Measurements from ENCODE around the gene CFAP20. TPM values are rescaled to one million over a fixed set of nuclear protein-coding genes. Genes with fewer than 3 reads are reported as not detected.

Gene CFAP20
- total RNA-seq, 1 experiment from 2014 or later, result 129 TPM

DNA sequence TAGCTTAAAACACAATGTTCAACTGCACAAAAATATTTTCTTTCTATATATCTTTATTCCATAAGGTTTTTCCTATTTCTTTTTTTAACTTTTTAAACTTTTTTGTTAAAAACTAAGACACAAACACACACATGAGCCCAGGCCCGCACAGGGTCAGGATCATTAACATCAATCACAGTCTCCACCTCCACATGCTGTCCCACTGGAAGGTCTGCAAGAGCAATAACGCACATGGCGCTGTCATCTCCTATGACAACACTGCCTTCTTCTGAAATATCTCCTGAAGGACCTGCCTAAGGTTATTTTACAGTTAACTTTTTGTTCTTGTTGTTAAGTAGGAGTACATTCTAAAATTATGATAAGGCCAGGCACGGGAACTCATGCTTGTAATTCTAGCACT lies 4.1 kb downstream of the CFAP20 start:
- DNase-seq (ENCODE audit: low spot score), result no peak

DNA sequence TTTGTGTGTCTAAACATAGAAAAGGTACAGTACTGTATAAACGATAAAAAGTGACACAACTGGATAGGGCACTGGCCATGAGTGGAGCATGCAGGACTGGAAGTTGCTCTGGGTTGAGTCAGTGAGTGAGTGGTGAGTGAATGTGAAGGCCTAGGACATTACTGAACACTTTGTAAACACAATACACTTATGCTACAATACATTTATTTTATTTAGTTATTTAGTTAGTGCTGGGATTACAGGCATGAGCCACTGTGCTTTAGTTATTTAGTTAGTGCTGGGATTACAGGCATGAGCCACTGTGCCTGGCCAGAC lies 4.6 kb downstream of the CFAP20 start:
- DNase-seq (ENCODE audit: low spot score), result no peak

DNA sequence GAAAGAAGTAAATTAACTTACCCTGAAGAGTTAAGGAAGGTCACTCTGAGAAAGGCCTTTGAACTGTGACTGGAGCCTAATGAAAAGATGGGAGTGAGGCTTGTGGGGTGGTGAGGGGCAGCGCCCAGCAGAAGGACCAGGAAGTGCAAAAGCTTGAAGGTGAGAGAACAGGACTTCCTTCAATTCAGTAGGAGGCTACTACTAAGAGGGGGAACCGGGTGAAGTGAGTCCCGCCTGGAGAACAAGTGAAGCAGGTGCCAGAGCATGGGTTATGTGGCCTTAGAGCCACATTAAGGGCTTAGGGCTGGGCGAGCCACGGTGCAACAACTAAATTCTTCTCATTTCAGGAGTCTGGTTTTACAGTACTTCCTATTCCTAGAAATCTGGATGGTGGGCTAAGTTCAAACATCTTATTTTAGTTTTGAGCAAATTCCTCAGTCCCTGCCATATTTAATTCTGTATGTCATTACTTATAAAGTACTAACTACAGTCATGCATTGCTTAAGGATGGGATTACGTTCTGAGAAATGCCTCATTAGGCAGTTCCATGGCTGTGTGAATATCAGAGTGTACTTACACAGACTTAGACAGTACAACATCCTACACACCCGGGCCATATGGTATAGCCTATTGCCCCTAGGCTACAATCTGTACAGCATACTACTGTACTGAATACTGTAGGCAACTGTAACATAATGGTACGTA lies 5.1 kb downstream of the CFAP20 start:
- no peak for DNase-seq (ENCODE audit: low spot score)

DNA sequence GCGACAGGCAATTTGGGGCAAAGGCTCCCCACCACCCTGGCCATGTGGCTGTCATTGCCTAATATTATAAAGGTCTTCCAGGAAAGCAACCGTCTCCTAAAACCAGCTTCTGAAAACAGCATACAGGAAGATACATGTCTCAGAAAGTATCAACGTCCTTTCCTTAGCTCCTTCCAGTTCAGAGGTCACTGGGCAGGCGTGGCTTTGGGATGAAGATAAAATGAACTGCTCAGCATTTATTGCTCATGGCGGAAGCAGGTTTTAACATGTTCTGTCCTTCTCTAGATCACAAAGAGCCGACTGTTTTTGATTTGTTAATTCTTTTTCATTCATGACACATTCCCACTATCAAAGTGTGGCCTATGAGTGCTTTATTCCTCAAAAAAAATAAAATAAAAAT lies 8.0 kb downstream of the CFAP20 start:
- DNase-seq (ENCODE audit: low spot score), result no peak

DNA sequence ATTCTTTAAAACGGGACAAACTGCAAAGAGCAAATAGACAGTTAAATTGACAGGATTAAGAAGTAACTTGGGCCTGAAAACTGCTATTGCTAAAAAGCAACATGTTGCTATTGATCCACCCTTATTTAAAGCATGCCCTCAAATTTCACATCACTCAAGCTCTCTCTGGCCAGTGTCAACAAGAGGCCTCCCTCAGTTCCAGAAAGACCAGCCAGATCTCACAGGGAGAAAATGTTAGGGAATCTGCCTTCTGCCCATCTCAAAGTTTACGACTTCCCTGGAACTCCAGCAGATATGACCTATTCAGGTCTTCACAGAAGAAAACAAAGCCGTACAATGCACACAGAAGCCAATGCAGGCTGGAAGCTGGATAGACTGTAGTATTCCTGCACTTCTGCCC lies 8.9 kb downstream of the CFAP20 start:
- no peak for DNase-seq (ENCODE audit: low spot score)

DNA sequence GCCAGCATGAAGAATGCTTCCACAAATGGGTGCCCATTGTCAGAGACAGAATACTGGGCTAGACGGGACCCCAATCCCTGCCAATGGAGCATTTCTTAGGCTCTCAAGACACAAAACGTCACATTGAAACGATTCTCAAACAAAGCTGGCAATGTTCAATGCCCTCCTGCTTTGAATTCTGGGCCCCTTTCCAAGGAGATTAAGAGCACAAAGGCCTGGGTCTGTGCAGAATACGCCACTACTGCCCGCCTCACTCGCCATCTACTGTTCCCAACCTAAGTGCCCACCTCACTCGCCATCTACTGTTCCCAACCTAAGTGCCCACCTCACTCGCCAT lies 9.7 kb downstream of the CFAP20 start:
- no peak for DNase-seq (ENCODE audit: low spot score)

DNA sequence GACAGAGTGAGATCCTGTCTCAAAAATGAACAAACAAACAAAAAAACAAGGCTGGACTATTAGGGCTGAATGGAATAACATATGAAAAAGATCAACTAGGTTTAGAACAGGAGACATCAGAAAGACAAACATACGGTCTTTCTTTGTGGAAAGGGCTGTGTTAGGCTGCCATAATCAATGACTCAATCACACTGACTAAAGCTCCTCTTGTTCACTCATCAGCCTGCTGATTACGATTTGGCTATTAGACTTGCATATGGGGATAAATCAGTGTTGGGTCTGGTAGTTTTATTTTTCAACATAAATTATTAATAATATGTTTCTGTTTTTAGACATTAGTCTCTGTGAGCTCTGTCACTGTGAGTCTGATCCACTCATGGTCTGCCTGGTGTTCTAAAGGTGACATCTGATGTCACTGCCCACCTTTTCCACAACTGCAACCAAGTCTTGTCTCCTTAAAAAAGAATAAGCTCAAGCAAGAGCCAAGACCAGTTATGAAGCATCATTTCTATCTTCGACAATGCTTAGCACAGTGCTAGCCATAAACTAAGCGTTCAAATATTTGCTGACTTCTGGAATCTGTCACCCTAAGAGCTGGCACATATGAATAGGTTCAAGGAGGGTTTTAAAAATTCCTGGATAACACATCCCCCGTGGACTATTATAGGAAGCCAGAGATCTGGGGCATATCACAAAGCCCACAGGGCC lies 10.2 kb downstream of the CFAP20 start:
- no peak for DNase-seq (ENCODE audit: low spot score)

DNA sequence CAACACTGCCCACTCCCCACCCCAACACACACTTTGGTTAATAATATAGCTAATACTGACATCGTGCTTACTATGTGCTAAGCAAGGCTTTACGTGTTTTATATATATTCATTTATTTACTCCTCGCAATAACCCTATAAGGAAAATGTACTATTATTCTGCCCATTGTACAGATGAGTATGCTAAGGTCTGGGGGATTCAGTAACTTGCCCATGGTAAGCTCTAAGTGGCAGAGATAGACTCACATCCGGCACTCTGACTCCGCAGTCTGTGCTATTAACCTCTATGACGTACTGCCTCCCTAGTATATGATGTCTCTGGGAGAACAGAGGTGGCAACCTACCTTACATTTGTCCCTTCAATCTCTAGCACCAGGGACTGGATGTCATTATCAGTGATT lies 12.7 kb downstream of the CFAP20 start:
- no peak for DNase-seq (ENCODE audit: low spot score)

DNA sequence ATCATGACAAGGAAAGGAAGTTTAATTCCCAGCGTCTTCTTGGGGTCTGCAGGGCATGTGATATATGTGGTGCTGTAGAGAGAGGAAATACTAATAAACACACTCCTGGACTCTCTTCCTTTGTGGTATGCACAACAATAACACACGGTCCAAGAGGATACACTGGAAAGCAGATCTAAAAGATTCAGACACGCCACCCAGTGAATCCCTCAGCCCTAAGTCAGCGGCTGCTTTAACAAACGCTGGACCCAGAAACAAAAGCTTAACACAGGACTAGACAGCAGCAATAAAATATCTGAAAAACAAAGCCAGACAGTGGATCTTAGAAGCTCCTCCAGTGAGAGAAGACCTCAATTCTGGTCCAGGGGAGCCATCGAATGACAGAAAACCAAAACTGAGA lies 13.1 kb downstream of the CFAP20 start:
- no peak for DNase-seq (ENCODE audit: low spot score)

DNA sequence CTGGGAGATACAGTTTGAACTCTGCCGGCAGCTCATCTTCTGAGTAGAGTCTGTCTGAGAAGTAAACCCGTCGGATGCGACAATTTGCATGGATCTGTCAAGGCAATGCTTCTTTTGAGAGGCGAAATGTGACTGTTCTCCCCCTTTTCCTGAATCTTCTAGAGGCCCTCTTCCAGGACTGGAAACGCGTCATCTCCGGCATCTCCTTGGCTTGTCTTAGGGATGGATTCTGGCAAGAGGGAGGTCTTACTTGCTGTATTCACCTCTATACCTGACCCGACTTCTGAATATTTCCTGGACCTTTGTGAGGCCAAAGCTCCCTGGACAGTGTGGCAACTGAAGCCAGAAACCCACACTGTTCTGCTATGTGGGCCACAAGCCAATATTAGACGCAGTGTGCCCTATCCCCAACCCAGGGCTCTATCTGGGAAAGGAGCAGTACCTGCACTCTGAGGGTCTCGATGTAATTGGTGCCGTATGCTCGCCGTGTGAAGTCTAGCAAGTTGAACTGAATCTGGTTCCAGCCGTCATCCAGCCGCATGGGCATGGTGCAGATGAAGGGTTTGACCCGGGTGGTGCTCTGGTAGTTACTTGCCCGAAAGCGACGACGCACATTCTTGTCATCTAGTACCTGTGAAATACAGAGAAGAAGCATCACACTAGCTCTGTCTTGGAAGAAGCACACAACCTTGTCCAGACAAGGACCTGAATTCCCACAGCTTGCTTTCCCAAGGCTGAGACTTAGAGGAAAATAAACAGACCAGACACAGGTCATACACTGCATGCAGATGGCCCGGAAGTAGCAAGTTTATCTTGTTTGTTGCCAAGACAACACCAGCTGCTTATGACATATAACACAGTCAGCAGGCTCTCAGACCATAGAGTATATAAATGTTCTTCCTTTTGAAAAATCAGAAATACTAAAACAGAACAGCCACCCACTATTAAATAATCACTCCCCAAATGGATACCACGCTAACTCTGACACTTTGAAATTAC lies 14.1 kb downstream of the CFAP20 start:
- no peak for DNase-seq (ENCODE audit: low spot score)

DNA sequence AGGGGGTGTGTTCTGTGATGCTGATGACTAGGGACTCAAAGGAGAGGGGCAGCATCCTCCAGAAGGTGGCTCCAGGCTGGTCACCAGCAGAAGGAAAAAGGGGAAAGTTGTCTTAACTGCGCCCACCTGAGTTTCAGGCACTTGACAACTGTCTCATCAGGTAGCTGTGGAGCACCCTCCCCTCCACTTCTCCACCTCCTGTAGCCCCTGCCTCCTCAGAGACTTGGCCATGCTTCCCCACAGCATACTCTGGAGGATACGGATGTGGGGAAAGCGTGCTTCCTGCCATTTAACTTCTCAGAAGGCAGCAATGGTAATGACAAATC lies 17.9 kb downstream of the CFAP20 start:
- no peak for DNase-seq (ENCODE audit: low spot score)

DNA sequence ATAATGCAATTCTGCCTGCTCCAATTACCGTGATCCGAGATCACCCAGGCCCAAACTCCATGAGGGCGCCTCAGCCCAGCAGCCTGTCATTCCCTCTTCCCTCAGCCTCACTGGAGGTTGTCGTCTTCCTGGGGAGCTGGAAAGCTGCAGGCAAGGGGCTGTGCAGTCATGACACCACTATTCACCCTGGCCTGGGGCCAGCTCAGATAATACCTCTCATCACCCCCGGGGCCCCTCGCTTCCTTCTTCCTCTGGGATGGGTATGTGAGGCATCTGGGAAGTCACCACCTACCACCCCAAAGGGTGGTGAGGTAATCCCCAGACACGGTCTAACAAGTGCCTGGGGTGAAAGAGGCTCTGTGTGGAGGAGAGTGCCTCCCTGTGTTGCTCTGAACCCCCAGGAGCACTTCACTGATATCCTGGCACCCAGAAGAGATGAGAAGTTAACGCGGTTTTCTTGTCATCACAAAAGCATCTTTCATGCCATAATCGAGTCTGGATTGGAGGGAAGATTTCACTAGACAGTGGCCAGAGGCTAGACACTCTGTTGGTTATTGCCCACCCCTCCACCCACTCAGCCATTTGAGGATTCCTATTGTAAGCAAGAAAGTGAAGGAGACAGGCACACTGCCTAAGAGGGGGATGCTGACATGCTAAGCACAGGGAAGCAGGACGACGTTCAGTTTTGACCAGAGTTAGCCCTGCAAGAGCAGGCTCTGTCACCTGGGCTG lies 18.4 kb downstream of the CFAP20 start:
- peak; percentile 24 for DNase-seq (ENCODE audit: low spot score)

DNA sequence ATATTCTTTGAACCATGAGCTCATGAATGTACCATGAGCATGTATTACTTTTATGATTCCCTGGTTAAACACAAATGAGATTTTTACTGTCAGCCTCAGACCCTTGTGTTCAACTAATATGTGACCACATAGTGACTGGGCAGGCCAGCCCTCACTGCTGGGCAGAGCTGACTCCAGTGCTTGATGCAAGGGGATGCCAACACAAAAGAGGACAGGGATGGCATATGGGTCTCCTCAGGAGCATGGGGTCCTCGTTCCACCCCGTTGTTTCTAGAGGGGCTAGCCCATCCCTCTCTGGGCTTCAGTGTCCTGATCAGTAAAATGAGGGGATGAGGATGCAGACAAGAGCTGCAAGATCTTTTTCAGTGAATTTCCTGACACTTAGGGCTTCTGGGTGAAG lies 19.3 kb downstream of the CFAP20 start:
- no peak for DNase-seq (ENCODE audit: low spot score)

DNA sequence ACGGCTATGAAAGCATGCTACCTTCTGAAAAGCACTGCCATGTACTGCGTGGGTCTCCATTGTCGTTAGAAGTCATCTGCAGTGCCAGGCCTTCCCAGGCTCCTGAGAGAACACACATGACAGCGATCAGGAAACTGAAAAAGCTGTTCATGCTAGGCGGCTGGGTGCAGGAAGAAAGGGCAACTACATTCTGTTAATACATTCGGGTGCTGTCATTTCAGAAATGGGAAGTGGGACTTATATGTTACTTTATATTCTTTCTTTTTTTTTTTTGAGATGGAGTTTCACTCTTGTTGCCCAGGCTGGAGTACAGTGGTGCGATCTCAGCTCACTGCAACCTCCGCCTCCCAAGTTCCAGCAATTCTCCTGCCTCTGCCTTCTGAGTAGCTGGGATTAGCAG lies 19.9 kb downstream of the CFAP20 start:
- DNase-seq (ENCODE audit: low spot score), result no peak

DNA sequence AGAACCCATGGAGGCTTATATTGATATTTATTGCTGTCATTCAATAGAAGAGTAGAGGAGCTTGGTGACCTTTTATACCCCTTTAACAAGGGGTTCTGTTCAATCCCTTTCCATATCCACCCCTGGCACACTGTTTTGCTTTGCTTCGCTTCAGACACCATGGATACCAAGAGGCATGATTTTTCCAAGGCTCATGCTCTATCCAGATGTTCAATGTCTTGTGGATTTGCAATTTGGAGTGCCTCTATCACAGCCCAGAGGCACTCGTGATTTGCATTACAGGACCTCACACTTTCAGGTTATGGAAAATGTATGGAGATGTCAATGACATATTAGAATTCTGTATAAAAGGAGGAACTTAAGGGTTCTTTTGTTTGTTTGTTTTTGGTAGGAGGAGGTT lies 21.5 kb downstream of the CFAP20 start:
- DNase-seq (ENCODE audit: low spot score), result no peak

DNA sequence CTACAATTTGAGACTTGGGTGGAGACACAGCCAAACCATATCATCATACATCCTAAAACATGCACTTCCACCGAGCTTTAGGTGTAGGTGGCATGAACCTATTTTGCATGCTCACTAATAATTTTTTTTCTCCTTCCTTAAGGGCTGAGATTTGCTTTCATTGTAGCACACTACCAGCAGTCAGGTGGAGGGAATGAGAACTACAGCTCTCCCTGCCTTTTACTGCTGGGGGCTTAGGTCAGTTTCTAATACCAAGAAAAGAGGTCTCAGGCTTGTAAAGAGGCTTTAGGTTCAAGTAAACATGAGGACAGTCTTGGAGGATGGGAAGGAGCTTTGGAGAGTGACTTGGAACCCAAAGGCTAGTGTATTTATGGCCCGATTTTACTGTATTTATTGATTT lies 22.0 kb downstream of the CFAP20 start:
- no peak for DNase-seq (ENCODE audit: low spot score)

DNA sequence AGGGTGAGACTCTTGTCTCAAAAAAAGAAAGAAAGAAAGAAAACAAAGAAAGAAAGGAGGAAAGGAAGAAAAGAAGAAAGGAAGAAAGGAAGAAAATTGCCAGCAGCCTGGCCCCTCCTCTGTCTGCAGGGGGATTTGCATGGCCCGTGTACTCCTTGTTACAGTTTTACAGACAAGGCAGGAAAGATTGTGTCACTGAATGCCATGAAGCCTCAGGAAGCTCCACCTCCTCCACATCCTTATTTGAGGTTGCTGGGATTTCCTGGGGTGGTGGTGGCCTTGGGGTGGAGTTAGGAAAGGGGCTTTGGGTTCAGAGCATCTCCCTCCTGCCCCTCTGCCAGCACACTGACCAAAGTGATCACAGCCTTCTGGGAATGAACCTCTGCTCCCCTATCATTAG lies 23.6 kb downstream of the CFAP20 start:
- DNase-seq (ENCODE audit: low spot score), result no peak

DNA sequence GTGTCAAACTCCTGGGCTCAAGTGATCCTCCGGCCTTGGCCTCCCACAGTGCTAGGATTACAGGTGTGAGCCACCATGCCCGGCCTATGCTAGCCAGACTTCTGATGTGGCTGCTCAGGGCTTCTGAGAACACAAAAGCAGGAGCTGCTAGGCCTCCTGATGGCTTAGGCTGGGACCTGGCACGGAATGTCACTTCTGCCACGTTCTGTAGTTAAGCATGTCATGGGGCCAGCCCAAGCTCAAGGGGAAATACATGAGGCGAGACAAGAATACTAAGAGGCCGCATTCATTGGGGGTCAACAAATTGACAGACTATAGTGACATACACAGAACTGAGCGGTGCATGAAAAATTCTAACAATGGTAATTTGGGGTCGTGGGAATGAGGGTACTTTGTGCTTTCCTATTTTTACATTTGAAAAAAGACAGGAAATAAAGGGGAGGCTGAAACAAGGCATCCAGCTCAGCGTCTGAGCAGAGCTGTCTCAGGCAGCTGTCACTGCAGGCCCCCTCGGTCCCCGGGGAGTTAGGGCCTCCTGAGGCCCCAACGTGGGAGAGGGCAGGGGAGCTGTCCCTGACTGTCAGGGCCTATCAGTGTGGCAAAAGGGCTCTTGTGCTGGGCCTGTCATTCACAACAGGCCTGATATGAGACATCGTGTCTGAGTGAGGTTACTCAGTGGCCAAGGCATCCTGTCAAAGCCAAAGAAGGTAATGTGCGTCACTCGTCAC lies 26.4 kb downstream of the CFAP20 start:
- no peak for DNase-seq (ENCODE audit: low spot score)

DNA sequence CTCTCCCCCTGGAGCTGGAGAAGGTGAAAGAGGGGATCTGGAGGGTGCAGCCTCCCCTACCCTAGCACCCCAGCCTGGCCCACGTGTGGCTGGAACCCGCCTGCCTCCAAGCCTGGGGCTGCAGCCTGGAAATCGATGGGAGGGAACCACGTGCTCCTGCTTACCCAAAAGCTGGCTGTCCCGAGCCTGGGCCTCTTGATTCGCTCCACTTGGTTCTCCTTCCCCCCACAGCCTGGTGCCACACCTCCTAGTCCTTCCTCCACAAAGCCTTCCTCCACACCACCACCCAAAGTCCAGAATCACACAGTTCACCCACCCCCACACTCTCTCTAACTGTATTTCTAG lies 29.3 kb downstream of the CFAP20 start:
- DNase-seq (ENCODE audit: low spot score), result no peak

DNA sequence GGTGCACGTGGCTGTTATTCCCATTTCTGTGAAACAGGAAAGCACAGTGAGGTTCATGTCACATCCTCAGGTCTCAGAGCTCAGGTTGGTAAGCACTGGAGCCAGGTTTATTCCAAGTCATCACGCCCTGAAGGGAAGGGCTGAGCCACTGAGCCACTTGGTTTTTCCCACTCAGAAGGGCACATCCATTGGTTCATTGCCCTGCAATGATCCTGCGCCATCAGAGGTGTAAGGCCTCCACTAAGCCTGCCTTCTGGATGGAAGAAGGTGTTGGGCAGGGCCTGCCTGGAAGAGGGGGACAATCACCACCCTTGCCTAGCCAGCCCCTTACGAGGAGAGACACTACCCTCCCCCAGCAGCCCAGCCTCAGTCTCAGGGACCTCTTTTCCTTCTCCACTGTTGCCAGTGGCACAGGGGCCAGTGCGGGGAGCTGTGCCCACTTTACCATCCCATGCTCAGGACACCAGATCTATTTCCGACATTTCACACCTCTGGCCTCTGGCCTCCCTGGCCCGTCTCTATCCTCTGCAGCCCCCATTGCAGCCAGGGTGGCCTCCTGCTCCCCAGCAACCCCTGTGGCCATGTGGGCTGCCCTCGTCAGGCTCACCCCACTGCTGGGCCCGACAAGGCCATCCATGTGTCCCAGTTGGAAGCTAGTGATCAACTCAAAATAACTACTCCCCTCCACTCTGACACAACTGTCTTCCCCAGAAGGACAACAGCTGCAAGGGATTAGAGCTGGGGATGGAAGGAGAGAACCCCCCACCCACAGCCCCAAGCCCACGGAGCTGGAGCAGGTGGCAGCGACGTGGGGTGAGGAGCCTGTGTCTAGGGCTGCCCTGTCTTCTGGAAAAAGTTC lies 29.9 kb downstream of the CFAP20 start:
- DNase-seq (ENCODE audit: low spot score), result no peak

All from A172 (cell line).